Measurements from ENCODE around the gene PGM2. TPM values are rescaled to one million over a fixed set of nuclear protein-coding genes. Genes with fewer than 3 reads are reported as not detected.
"Not testable (repeated sequence)": the region's sequence is repeated elsewhere in the genome, so short reads cannot be mapped to it uniquely, and the experiment has no call there.

PGM2 gene
- total RNA-seq, result 10 to 100 TPM; 15.9 to 34.0 (median 26.2) TPM

DNA sequence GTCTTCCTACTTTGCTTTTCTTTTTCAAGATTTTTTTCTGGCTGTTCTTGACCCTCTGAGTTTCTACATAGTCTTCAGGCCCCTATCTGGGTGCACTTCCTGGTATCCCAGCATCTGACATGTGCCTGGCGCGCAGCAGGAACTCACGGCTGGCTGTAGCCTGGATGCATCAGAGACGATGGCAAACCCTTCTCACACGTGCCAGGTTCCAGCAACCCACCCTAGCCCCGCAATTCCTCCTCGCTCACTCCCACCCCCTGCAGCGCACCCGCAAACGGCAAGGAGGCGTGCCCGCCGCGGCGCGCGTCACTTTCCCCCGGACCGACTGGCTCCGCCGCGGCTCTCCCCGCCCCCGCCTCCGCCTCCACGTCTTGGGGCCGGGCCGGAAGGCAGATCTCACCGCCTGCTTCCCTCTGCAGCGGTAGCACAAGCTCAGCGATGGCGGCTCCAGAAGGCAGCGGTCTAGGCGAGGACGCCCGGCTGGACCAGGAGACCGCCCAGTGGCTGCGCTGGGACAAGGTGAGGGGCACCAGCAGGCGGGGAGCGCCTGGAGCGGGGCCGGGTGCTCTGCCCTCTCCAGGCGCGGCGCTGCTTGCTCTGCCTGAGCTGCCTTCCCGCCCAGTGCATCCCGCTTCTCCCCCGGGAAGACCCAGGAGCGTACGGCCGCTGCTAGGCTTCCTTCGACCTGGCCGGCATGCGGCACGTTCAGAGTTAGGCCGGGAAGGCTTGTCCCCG, at the start of gene PGM2:
Gene PGM2, plus strand, starts transcription at position 392 of the 735 bp plus-strand sequence. Its CDS starts 47 bp downstream, at position 439.
- DNase-seq (ENCODE audit: low spot score), result peak; percentile 68
- TF ChIP-seq, protein P1, sequence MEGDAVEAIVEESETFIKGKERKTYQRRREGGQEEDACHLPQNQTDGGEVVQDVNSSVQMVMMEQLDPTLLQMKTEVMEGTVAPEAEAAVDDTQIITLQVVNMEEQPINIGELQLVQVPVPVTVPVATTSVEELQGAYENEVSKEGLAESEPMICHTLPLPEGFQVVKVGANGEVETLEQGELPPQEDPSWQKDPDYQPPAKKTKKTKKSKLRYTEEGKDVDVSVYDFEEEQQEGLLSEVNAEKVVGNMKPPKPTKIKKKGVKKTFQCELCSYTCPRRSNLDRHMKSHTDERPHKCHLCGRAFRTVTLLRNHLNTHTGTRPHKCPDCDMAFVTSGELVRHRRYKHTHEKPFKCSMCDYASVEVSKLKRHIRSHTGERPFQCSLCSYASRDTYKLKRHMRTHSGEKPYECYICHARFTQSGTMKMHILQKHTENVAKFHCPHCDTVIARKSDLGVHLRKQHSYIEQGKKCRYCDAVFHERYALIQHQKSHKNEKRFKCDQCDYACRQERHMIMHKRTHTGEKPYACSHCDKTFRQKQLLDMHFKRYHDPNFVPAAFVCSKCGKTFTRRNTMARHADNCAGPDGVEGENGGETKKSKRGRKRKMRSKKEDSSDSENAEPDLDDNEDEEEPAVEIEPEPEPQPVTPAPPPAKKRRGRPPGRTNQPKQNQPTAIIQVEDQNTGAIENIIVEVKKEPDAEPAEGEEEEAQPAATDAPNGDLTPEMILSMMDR (IDR thresholded peaks at IDR 0.05), result no peak
- peak; percentile 94 for ATAC-seq (ENCODE audit: low FRiP score)

DNA sequence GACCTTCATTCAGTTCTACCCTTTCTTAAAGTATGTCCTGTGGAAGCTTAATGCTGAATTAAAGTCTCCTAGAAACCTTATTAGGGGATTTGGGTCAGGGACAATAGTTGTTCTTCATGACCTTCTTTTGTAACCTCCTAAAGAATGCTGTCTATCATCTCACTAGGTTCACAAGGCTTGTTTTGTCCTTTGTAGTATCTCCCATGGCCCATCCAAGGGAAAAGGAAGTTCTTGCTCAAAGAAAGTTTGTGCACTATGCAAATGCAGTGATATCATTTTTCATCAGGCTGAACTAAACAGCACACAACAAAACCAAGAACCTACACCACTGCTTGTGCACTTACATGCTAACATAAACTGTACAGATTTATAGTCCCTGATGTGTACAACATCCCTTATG, 46.6 kb upstream of the PGM2 start:
- no peak for DNase-seq (ENCODE audit: low spot score)
- TF ChIP-seq, protein P1 (IDR thresholded peaks at IDR 0.05), result no peak
- ATAC-seq (ENCODE audit: low FRiP score), result no peak

DNA sequence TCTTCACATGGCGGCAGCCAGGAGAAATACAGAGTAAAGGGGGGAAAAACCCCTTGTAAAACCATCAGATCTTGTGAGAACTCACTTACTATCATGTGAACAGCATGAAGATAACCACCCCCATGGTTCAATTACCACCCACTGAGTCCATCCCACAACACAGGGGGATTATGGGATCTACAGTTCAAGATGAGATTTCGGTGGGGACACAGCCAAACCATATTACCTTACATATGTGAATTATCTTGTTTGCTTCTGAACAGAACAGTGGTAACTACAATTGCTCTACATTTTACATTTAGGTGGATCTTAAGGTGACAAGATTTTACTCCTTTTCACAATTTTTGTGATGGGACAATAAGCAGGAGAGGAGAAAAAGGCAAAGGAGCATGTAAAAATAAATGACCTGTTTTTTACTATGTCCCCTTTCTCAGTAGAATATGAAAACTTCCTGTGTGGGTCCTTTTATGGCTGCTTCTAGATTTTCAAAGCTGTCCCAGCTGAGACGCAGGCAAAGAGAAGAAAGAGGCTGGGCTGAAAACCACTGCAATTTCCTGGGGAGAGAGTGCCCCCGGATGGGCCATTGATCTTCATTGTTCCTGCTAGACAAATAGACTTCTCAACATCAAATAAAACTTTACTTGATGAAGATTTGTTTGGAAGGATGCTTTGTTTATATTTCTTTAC, 45.9 kb upstream of the PGM2 start:
- DNase-seq (ENCODE audit: low spot score), result no peak
- no peak for ATAC-seq (ENCODE audit: low FRiP score)
- TF ChIP-seq, protein P1 (IDR thresholded peaks at IDR 0.05), result no peak

DNA sequence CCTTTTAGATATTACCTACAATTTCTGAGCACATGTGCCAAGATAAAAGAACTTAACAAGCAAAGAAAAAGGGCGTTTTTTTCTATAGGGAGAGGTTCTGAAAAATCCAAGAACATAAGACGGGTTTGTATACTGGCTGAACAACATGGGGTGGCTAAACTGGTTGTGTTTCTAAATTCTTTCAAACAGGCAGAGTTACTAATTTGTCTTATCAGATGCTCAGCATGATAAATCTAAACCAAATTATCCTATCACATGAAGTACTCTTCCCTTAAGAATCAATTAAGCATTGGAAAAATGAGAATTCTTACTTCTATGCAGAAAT, 45.4 kb upstream of the PGM2 start:
- DNase-seq (ENCODE audit: low spot score) (no peak), ATAC-seq (ENCODE audit: low FRiP score) (no peak)
- TF ChIP-seq, protein P1 (IDR thresholded peaks at IDR 0.05), result no peak

DNA sequence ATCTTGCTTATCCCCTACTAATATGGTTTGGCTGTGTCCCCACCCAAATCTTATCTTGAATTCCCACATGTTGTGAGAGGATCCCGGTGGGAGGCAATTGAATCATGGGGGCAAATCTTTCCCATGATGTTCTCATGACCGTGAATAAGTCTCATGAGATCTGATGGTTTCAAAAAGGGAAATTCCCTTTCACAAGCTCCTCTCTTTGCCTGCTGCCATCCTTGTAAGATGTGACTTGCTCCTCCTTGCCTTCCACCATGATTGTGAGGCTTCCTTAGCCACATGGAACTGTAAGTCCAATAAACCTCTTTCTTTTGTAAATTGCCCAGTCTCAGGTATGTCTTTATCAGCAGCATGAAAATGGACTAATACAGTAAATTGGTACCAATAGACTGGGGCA, 40.2 kb upstream of the PGM2 start:
- DNase-seq (ENCODE audit: low spot score); ATAC-seq (ENCODE audit: low FRiP score): not testable (repeated sequence)

DNA sequence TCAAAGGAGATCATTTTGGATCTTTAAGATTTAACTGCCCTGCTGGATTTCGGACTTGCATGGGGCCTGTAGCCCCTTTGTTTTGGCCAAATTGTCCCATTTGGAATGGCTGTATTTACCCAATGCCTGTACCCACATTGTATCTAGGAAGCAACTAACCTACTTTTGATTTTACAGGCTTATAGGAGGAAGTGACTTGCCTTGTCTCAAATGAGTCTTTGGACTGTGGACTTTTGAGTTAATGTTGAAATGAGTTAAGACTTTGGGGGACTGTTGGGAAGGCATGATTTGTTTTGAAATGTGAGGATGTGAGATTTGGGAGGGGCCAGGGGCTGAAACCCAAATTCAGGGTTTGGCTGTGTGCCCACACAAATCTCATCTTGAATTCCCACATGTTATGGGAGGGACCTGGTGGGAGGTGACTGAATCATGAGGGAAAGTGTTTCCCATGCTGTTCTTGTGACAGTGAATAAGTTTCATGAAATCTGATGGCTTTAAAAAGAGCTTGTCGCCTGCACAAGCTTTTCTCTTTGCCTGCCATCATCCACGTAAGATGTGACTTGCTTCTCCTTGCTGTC, 38.5 kb upstream of the PGM2 start:
- not testable (repeated sequence) for ATAC-seq (ENCODE audit: low FRiP score); DNase-seq (ENCODE audit: low spot score)

DNA sequence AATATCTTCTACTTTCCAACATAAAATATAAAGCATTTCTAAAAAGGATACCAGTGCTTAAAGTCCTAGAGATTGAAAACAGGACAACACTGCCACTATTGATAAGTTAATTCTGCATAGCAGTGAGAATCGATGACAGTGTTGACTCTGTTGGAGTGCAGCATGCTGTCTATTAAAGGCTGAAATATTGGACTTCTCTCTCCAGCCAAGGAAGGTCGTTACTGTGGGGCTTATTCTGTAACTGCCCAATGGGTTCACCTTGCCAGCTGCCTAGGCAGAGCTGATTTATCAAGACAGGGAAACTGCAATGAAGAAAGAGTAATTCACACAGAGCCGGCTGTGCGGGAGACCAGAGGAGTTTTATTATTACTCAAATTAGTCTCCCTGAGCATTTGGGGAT, 37.7 kb upstream of the PGM2 start:
- ATAC-seq (ENCODE audit: low FRiP score) (no peak), DNase-seq (ENCODE audit: low spot score) (no peak)
- TF ChIP-seq, protein P1 (IDR thresholded peaks at IDR 0.05), result no peak

DNA sequence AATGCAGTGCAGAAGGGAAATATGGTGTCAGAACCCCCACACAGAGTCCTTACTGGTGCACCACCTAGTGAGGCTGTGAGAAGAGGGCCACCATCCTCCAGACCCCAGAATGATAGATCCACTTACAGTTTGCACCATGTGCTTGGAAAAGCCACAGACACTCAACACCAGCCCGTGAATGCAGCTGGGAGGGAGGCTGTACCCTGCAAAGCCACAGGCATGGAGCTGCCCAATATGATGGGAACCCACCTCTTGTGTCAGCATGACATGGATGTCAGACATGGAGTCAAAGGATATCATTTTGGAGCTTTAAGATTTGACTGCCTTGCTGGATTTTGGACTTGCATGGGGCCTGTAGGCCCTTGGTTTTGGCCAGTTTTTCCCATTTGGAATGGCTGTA, 34.2 kb upstream of the PGM2 start:
- ATAC-seq (ENCODE audit: low FRiP score) (no peak), DNase-seq (ENCODE audit: low spot score) (no peak)
- TF ChIP-seq, protein P1 (IDR thresholded peaks at IDR 0.05), result no peak
